Lower leg skin (tissue), 4 donors: ENCODE data around the gene MGAT4A. TPM values are rescaled to one million over a fixed set of nuclear protein-coding genes. Genes with fewer than 3 reads are reported as not detected.

Experiments
- DNase-seq, 2 donors: peaks; one replicate each; pipeline ENCODE4 v3.0.0-alpha.2; 2019; ENCODE audit warnings: low spot score in 2 of 2
- H3K4me3 ChIP-seq: fragments of 200-600 bp; sonication (generic); 2 replicates; pipeline ENCODE4 v1.5.1; 2017; ENCODE audit warnings: mild to moderate bottlenecking, low read depth; ENCODE audit not compliant: poor library complexity, severe bottlenecking
- POLR2A ChIP-seq, 2 donors: fragments of 450-650 bp; IDR thresholded peaks; one replicate each; pipeline ENCODE4 v1.6.1; 2016 to 2017; ENCODE audit warnings: antibody characterized with exemption in 2 of 2, mild to moderate bottlenecking in 1 of 2, moderate library complexity in 1 of 2
- WGBS, 2 donors: methylation state at CpG; one replicate each; pipeline ENCODE4 v1.1.5; 2018; 5-methylcytosine and 5-hydroxymethylcytosine counted together
- intact Hi-C: fragments of 100-400 bp; cut with DNase I; formaldehyde crosslinking; loops from one replicate; pipeline ENCODE4 v1.15.0; 2023; ENCODE audit warnings: low total_unique reads
- total RNA-seq, 4 donors: library from RNA; depleted of rRNA; stranded (reverse); fragments of >200 nt; gene quantifications; one replicate each; pipeline ENCODE4 v1.1.0, GENCODE V29; 2016
- TF ChIP-seq, protein P1 (sequence below), 3 donors: fragments of 450-650 bp; IDR thresholded peaks; one replicate each; pipeline ENCODE4 v1.5.1; 2016; ENCODE audit warnings: antibody characterized with exemption in 3 of 3, mild to moderate bottlenecking in 3 of 3, moderate library complexity in 2 of 3

Gene MGAT4A
- total RNA-seq, 4 donors from 2014 or later: 7.3 to 24.9 (median 14.2) TPM

DNA sequence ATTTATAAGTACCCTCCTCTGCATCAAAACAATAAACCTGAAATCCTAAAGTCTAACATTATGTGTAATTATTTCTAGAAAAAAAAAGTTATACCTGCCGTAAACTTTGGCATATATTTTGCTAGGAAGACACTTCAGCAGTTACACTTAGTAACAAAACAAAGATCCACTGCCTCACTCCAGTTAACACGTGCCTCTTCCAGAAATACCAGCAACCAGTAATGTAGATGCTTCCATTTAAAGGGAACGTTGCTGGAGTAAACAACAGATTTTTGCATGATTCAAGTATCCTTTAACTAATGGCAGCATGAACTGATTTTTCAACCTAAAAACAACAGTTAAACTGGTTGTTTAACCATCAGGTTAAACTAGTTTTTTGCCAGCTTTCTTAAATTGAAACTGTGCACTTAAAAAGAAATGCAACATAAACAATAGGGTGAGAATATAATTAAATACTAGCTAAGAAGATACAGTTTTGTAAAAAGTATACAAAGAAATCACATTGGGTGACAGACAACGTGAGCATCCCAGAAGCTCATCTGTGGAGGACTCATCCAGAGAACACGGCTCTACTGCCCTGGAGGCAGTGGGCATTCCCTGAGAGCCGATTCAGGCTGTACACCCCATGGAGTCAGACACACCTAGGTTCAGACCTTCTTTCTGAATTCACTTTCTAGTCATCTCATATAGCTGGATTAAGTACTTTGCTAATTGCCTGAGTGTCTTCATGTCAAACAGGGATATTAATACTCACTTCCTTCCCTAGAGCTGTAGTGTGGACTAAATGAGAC lies 22.3 kb downstream of the MGAT4A start:
- DNase-seq: no peak
- TF ChIP-seq, protein P1, sequence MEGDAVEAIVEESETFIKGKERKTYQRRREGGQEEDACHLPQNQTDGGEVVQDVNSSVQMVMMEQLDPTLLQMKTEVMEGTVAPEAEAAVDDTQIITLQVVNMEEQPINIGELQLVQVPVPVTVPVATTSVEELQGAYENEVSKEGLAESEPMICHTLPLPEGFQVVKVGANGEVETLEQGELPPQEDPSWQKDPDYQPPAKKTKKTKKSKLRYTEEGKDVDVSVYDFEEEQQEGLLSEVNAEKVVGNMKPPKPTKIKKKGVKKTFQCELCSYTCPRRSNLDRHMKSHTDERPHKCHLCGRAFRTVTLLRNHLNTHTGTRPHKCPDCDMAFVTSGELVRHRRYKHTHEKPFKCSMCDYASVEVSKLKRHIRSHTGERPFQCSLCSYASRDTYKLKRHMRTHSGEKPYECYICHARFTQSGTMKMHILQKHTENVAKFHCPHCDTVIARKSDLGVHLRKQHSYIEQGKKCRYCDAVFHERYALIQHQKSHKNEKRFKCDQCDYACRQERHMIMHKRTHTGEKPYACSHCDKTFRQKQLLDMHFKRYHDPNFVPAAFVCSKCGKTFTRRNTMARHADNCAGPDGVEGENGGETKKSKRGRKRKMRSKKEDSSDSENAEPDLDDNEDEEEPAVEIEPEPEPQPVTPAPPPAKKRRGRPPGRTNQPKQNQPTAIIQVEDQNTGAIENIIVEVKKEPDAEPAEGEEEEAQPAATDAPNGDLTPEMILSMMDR (IDR thresholded peaks at IDR 0.05): no peak
- no peak for TF ChIP-seq POLR2A (IDR thresholded peaks at IDR 0.05)
- intact Hi-C loops: no loop called here
- no peak overlapping the region for H3K4me3 ChIP-seq
- 53 to 55% methylated on average over 6 of the region's 6 CpGs for WGBS, 2 donors

DNA sequence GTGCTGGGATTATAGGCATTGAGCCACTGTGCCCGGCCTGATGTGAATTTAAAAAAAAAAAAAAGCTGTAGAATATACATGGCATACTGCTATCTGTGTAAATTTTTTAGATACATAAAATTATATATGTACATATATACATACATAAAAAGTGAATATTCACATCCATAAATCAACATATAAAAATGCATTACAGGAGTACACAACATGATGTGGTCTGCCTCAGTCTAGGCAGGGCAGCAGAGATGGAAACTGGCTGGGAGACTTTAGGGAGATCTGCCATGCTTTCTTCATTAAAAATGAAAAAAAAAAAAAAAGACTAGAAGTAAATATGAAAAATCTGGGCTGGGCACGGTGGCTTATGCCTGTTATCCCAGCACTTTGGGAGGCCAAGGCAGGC lies 24.3 kb downstream of the MGAT4A start:
- H3K4me3 ChIP-seq: no peak overlapping the region
- 77 to 81% methylated on average over 2 of the region's 2 CpGs for WGBS, 2 donors
- DNase-seq: no peak
- intact Hi-C loops: no loop called here
- no peak for TF ChIP-seq POLR2A (IDR thresholded peaks at IDR 0.05)
- TF ChIP-seq, protein P1 (IDR thresholded peaks at IDR 0.05): no peak

DNA sequence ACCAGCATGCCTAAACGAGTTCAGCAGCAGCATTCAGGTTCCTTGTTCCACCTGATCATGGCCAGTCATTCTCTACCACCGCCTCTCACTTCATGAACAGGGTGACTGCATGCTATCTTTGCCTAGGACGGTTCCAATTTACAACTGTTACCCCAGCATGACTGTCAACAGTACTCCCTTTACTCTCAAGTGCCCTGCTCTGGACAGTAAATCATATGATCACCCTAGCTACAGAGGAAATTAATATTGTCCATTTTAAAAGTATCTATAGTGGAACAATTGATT lies 25.7 kb downstream of the MGAT4A start:
- WGBS, 2 donors: 83 to 85% methylated on average over 3 of the region's 3 CpGs
- intact Hi-C loops: no loop called here
- no peak for DNase-seq
- TF ChIP-seq, protein P1 (IDR thresholded peaks at IDR 0.05): no peak
- no peak for TF ChIP-seq POLR2A (IDR thresholded peaks at IDR 0.05)
- H3K4me3 ChIP-seq: no peak overlapping the region

DNA sequence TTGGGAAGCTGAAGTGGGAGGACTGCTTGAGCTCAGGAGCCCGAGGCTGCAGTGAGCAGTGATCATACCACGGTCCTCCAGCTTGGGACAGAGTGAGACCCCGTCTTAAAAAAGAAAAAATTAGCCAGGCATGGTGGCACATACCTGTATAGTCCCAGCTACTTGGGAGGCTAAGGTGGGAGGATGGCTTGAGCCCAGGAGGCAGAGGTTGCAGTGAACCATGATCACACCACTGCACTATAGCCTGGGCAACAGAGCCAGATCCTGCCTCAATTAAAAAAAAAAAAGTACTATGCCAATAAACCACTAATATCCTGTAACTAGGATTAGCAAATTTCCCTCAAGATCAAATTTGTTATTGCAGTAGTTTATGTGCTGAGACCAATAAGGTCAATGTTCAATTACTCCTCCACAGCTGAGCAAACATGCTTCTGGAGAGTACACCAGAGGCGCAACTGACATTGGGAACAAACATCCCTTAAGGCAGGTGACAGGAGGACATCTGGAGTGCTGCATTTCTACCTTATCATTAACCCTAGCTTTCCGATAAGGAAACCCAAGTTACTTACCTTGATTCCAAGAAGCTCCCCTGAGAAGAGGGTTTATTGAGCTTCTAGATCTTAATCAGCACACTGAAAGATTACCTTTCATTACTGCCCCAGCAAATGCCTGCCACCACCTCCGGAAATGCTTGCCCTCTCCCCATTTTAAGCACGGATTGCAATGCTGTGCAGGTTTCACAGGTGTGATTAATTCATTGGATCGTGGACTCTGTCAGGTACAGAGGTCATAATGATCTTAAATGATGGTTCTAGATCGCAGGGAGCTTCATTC lies 26.2 kb downstream of the MGAT4A start:
- intact Hi-C loops: no loop called here
- WGBS, 2 donors: 94 to 97% methylated on average over 9 of the region's 9 CpGs
- no peak overlapping the region for H3K4me3 ChIP-seq
- TF ChIP-seq POLR2A (IDR thresholded peaks at IDR 0.05): no peak
- TF ChIP-seq, protein P1 (IDR thresholded peaks at IDR 0.05): no peak
- DNase-seq: no peak

DNA sequence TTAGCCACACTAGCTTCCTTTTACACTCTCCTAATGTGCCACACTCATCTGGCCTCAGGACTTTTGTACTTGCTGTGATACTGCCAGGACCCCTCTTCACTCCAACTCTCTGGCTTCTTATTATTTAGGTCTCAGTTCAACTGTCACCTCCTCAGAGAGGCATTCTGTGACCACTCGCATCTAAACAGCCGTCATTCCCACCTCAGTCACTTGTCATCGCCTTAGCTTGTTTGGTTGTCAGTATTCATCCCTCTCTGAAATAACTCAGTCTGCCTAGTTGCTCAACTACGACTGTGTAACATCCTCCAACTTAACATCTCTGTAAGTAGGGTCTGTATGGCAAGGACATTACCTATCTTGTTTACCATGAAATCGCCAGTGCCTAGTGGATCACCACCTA lies 27.2 kb downstream of the MGAT4A start:
- WGBS, 2 donors: 84 to 93% methylated on average over 5 of the region's 5 CpGs
- H3K4me3 ChIP-seq: no peak overlapping the region
- intact Hi-C loops: no loop called here
- no peak for TF ChIP-seq POLR2A (IDR thresholded peaks at IDR 0.05)
- TF ChIP-seq, protein P1 (IDR thresholded peaks at IDR 0.05): no peak
- no peak for DNase-seq
